Activated CD8-positive, alpha-beta memory T cell treated with anti-CD3 and anti-CD28 coated beads, Interleukin-2, amount 50 U/mL, for 24 hours (primary cell): ENCODE results near the gene SLC6A19.

Source experiments
- DNase-seq: peaks from one replicate; pipeline ENCODE4 v3.0.0-alpha.2; 2020; ENCODE audit errors: extremely low read depth

The SLC6A19 gene

GRCh38 chr5:1244255-1244654, 42.9 kb downstream of the SLC6A19 start:
- no peak for DNase-seq

- no peak for DNase-seq
These were observed 43.6 kb downstream of the SLC6A19 start for GRCh38 chr5:1244976-1245375.

- no peak for DNase-seq
These were observed 44.6 kb downstream of the SLC6A19 start for GRCh38 chr5:1245905-1246576.

- DNase-seq = no peak
These were observed 45.5 kb downstream of the SLC6A19 start for GRCh38 chr5:1246711-1247431.

- DNase-seq = no peak
These were observed 46.4 kb downstream of the SLC6A19 start for GRCh38 chr5:1247811-1248210.

GRCh38 chr5:1249366-1250280, 48.2 kb downstream of the SLC6A19 start:
- no peak for DNase-seq

- no peak for DNase-seq
These were observed 50.5 kb downstream of the SLC6A19 start for GRCh38 chr5:1251678-1252580.

- DNase-seq = no peak
These were observed 51.3 kb downstream of the SLC6A19 start for GRCh38 chr5:1252681-1253080.

- DNase-seq = no peak
These were observed 52.2 kb downstream of the SLC6A19 start for GRCh38 chr5:1253456-1254105.

- DNase-seq = no peak
These were observed 52.8 kb downstream of the SLC6A19 start for GRCh38 chr5:1254196-1254595.

GRCh38 chr5:1255081-1255561, 53.7 kb downstream of the SLC6A19 start:
- no peak for DNase-seq

GRCh38 chr5:1256776-1257175, 55.4 kb downstream of the SLC6A19 start:
- DNase-seq = no peak

GRCh38 chr5:1257363-1257762, 56.0 kb downstream of the SLC6A19 start:
- no peak for DNase-seq

GRCh38 chr5:1257841-1258240, 56.4 kb downstream of the SLC6A19 start:
- no peak for DNase-seq

- DNase-seq = no peak
These were observed 58.5 kb downstream of the SLC6A19 start for GRCh38 chr5:1259806-1260480.

- DNase-seq = no peak
These were observed 60.2 kb downstream of the SLC6A19 start for GRCh38 chr5:1261643-1262042.

- DNase-seq = no peak
These were observed 61.0 kb downstream of the SLC6A19 start for GRCh38 chr5:1262381-1262780.

GRCh38 chr5:1264211-1264610, 62.8 kb downstream of the SLC6A19 start:
- no peak for DNase-seq

- DNase-seq = no peak
These were observed 63.6 kb downstream of the SLC6A19 start for GRCh38 chr5:1265026-1265425.
